ENCODE measurements around the gene ALX4. TPM values are rescaled to one million over a fixed set of nuclear protein-coding genes. Genes with fewer than 3 reads are reported as not detected.

Gene ALX4
- total RNA-seq, 4 donors from 2014 or later: 0.09 to 0.32 (median 0.13) TPM; not detected in 1

DNA sequence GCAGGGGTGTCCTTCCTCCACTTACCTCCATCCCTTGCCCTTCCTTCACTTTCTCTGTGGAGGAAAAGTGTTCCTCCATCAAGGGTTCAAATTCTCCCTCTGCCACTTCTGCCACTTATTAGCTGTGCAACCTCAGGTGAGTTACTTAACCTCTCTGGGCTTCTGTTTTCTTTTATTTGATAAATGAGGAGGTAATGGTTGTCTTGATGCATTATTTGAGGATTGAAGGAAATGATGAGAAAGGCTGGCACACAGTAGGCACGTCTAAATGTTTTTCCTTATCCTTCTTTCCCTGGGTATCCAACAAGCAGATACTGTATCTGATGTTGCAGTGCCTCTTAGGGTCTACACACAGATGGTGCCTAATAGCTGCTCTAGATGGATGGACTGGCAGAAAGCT lies 14.3 kb upstream of the ALX4 start:
- DNase-seq (ENCODE audit: low spot score): no peak
- TF ChIP-seq, protein P1, sequence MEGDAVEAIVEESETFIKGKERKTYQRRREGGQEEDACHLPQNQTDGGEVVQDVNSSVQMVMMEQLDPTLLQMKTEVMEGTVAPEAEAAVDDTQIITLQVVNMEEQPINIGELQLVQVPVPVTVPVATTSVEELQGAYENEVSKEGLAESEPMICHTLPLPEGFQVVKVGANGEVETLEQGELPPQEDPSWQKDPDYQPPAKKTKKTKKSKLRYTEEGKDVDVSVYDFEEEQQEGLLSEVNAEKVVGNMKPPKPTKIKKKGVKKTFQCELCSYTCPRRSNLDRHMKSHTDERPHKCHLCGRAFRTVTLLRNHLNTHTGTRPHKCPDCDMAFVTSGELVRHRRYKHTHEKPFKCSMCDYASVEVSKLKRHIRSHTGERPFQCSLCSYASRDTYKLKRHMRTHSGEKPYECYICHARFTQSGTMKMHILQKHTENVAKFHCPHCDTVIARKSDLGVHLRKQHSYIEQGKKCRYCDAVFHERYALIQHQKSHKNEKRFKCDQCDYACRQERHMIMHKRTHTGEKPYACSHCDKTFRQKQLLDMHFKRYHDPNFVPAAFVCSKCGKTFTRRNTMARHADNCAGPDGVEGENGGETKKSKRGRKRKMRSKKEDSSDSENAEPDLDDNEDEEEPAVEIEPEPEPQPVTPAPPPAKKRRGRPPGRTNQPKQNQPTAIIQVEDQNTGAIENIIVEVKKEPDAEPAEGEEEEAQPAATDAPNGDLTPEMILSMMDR (IDR thresholded peaks at IDR 0.05): no peak
- ATAC-seq (ENCODE audit: low FRiP score): no peak

DNA sequence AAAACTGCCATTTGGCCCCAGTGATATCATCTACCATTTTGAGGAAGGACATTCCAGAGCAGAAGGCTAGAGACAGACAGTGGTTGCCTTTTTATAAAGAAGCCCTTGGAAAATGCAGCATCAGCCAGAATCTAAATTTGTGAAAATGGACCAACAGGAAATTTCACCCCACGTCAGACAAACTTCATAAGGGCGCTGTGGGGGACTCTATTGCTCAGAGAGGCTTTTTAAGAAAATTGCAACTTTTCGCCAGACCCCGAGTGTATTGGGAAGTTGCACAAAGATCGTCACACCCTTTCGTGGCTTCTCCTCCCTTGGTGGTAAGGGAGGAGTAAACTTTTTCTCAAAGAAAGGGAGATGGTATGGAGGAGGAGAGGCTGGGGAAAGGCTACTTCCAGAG lies 12.3 kb upstream of the ALX4 start:
- no peak for ATAC-seq (ENCODE audit: low FRiP score)
- TF ChIP-seq, protein P1 (IDR thresholded peaks at IDR 0.05): no peak
- no peak for DNase-seq (ENCODE audit: low spot score)

DNA sequence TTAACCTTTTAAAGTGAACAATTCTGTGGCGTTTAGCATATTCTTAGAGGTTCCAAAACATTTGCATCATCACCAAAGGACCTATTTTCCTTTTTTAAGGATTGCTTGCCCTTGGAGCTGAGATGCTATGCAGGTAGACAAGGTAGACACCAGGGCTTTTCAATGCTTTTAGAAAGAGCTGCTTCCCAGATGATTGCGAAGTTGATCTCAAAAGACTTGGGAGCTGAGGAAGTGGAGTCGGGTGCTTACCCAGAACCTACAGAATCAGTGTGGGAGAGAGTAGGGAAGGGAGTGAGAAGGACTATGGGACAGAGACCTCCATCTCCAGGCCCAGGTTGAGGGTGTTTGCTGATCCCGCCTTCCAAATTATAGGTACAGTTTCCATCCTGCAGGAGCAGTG lies 11.1 kb upstream of the ALX4 start:
- DNase-seq (ENCODE audit: low spot score) (no peak), ATAC-seq (ENCODE audit: low FRiP score) (no peak)
- TF ChIP-seq, protein P1 (IDR thresholded peaks at IDR 0.05): no peak

DNA sequence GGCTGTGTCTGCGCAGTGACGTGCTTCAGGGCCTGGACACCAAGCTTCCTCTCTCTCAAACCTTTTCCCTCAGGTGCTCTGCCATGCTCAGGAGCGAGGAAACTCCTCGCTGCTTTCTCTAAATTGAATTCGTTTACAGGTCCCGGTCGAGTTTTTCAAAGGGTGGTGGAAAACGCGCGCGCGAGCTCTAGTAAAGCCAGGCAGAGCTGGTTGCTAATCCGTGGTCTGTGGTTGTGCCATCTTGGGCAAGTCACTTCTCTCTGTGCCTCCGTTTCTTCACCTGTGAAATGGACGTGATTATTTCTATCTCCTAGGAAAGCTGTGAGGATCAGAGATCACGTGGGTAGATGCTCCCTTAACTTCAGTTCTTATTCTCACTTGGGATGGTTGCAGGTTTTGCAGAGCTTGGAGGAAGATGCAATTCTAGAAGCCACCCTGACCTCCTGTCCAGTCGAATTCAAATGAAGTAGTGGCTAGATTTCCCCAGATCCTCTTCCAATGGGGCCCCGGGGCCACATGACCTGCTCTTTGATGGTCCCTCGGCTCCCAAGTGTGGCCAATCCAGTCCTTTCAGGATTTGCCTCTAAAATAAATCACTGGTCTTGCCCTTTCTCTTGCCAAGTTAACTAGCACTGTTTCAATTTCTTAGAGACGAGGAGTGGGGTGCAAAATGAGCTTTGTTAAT lies 10.5 kb upstream of the ALX4 start:
- DNase-seq (ENCODE audit: low spot score) (no peak), ATAC-seq (ENCODE audit: low FRiP score) (no peak)
- TF ChIP-seq, protein P1 (IDR thresholded peaks at IDR 0.05): no peak

DNA sequence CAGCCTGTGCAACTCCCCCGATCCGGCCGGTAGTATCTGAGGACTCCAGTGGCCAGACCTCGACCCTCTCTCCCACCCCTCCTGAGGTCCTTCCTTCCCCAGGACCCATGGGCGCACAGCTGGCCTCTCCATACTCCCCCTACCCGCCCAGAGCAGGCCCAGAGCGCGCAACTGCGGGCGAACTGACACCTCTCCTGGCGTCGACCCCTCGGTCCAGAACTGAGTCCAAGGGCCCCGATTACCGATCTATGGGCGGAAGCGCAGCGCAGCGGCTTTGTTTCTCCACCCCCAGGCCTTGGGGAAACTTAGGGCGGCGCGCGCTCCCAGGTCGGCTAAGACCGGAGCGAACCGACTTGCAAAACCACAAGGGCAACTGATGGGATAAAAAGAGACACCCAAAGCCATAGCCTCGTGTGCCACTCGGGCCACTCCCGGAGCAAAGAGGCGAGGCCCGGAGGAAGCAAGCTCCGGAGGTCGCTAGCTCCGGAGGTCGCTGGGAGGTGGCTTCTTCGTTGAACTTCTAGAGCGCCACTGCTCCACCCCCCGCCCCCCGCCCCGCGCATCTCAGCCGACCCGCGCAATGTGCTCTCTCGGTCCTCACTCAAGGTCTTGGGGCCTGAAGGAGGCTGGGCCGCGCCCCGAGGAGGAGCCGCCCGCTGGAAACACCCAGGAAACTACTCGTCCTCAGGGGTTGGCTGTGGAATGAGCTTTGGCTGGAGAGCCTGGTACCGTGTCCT lies 9.8 kb upstream of the ALX4 start:
- TF ChIP-seq, protein P1 (IDR thresholded peaks at IDR 0.05): no peak
- ATAC-seq (ENCODE audit: low FRiP score) (no peak), DNase-seq (ENCODE audit: low spot score) (no peak)

DNA sequence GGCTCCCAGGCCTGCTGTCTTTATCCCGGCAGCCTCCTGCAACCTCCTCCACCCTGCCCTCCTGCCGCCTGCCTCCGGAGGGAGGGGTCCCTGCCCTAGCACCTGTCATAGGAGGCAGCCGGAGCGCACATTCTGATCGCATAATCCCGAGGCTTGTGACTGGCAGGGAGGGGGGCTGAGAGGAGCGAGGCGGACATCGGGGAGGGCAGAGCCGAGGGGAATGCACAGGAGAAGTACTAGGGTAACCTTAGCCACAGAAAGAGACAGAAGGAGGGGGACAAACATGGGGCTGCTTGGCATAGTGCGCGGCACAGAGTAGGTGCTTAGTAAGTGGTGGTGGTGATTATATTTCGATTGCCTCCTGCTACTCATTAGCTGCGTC lies 9.2 kb upstream of the ALX4 start:
- no peak for ATAC-seq (ENCODE audit: low FRiP score)
- TF ChIP-seq, protein P1 (IDR thresholded peaks at IDR 0.05): no peak
- no peak for DNase-seq (ENCODE audit: low spot score)

DNA sequence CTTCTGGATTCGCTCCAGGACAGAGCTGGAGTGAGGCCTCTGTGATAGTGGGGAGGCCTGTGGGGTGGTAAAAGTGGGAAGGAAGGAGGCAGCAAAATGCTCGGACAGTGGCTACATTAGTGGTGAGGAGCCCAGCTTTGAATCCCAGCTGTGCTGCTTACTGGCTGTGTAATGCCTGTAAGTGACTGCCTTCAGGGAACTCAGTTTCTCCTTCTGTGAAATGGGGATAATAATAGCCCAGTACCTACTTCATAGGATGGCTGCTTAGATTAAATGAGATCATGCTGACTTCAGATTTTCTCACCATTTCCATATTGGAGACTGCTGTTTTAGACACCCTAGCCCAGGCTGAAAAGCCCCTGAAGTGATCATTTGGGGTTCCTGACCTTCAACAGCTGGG lies 8.4 kb upstream of the ALX4 start:
- ATAC-seq (ENCODE audit: low FRiP score): no peak
- TF ChIP-seq, protein P1 (IDR thresholded peaks at IDR 0.05): no peak
- no peak for DNase-seq (ENCODE audit: low spot score)
